H1 (cell line): ENCODE data around the gene RASD2.

ENCODE experiments used
- ATF2 ChIP-seq: IDR thresholded peaks from 2 replicates; pipeline ENCODE4 v1.6.1; 2012; ENCODE audit warnings: low read length, inconsistent platforms
- CHD2 ChIP-seq: IDR thresholded peaks from 2 replicates; pipeline ENCODE4 v1.6.1; 2012; ENCODE audit warnings: low read length, improper control_type of control experiment
- CTCF ChIP-seq, 3 experiments: IDR thresholded peaks; 1 replicate in 2 of 3; 2 replicates in 1 of 3; pipeline versions ENCODE4 v1.5.1 to v1.6.1; 2011; ENCODE audit warnings: low read length in 3 of 3, mild to moderate bottlenecking in 3 of 3, inconsistent platforms in 2 of 3, low read depth in 1 of 3, moderate library complexity in 1 of 3; ENCODE audit not compliant: insufficient read depth in 1 of 3; ENCODE audit errors: control extremely low read depth in 1 of 3
- GABPA ChIP-seq: IDR thresholded peaks from 2 replicates; pipeline ENCODE4 v1.6.1; 2011; ENCODE audit warnings: mild to moderate bottlenecking, low read length, moderate library complexity, borderline replicate concordance; ENCODE audit not compliant: insufficient read depth
- JUN ChIP-seq: IDR thresholded peaks from 2 replicates; pipeline ENCODE4 v1.6.1; 2011; ENCODE audit warnings: low read depth, mild to moderate bottlenecking, improper control_type of control experiment, low read length
- PHF8 ChIP-seq: fragments of 200-600 bp; sonication (generic); conservative IDR thresholded peaks from 2 replicates; pipeline ENCODE4 v1.7.1; 2012; ENCODE audit warnings: low read depth, mild to moderate bottlenecking, inconsistent platforms, low read length, moderate library complexity
- POLR2A ChIP-seq, 2 experiments: IDR thresholded peaks; 1 replicate in 1 of 2; 2 replicates in 1 of 2; pipeline ENCODE4 v1.6.1; 2011; ENCODE audit warnings: low read depth in 2 of 2, low read length in 2 of 2, mild to moderate bottlenecking in 2 of 2; ENCODE audit errors: control extremely low read depth in 1 of 2
- POLR2AphosphoS5 ChIP-seq: IDR thresholded peaks from 2 replicates; pipeline ENCODE4 v1.6.1; 2011; ENCODE audit warnings: low read depth, low read length
- RBBP5 ChIP-seq: IDR thresholded peaks from 2 replicates; pipeline ENCODE4 v1.7.1; 2012; ENCODE audit warnings: low read depth, mild to moderate bottlenecking, inconsistent platforms, low read length, moderate library complexity, borderline replicate concordance
- SP1 ChIP-seq: IDR thresholded peaks from 2 replicates; pipeline ENCODE4 v1.6.1; 2011; ENCODE audit warnings: low read depth, low read length
- TAF1 ChIP-seq: IDR thresholded peaks from 2 replicates; pipeline ENCODE4 v1.6.1; 2011; ENCODE audit warnings: mild to moderate bottlenecking, low read depth, low read length
- YY1 ChIP-seq: IDR thresholded peaks from 2 replicates; pipeline ENCODE4 v1.6.1; 2011; ENCODE audit warnings: low read depth, mild to moderate bottlenecking, low read length

- TF ChIP-seq CTCF (IDR thresholded peaks at IDR 0.05; ENCODE audit: control extremely low read depth in 1 of 3, insufficient read depth in 1 of 3, low read depth in 1 of 3, low read length in 3 of 3) = no peak
- TF ChIP-seq ATF2 = no peak
- TF ChIP-seq GABPA = no peak
- no peak for TF ChIP-seq PHF8
- no peak for TF ChIP-seq SP1
- TF ChIP-seq POLR2A (IDR thresholded peaks at IDR 0.05; ENCODE audit: control extremely low read depth in 1 of 2, low read depth in 2 of 2, low read length in 2 of 2) = no peak
- no peak for TF ChIP-seq POLR2AphosphoS5
- TF ChIP-seq JUN = no peak
- no peak for TF ChIP-seq TAF1
- no peak for TF ChIP-seq CHD2
- no peak for TF ChIP-seq RBBP5
- TF ChIP-seq YY1 = no peak
These were observed 12.7 kb downstream of the RASD2 start for GRCh38 chr22:35553341-35553740.
